WTC11 (cell line): Measurements from ENCODE around the gene SSH2. TPM values are rescaled to one million over a fixed set of nuclear protein-coding genes. Genes with fewer than 3 reads are reported as not detected.

ENCODE experiments used
- ATAC-seq: fragments of 200-7000 bp; cut with Tn5 transposase; 2 replicates; pipeline ENCODE4 v1.10.0; 2021; ENCODE audit warnings: mild to moderate bottlenecking, moderate library complexity
- CTCF ChIA-PET: fragments of 300-600 bp; sonication (Branson Sonifier 250); formaldehyde crosslinking; loops from one replicate; lab custom pipeline; 2021; ENCODE audit warnings: antibody characterized with exemption; lab: Charles Lee
- POLR2A ChIA-PET: fragments of 350-600 bp; sonication (Branson Sonifier 250); formaldehyde crosslinking; loops from one replicate; lab custom pipeline; 2021; ENCODE audit warnings: antibody characterized with exemption; lab: Charles Lee
- DNase-seq: peaks from one replicate; pipeline ENCODE4 v3.0.0; 2021; ENCODE audit warnings: low spot score
- H3K27ac Mint-ChIP-seq: 2 replicates; pipeline ENCODE4 v1.8.0; 2021; ENCODE audit warnings: mixed read lengths
- H3K27me3 Mint-ChIP-seq: 2 replicates; pipeline ENCODE4 v1.8.0; 2021; ENCODE audit warnings: low read depth, mild to moderate bottlenecking, moderate library complexity, mixed read lengths
- H3K36me3 Mint-ChIP-seq: 2 replicates; pipeline ENCODE4 v1.8.0; 2021; ENCODE audit warnings: mixed read lengths
- H3K4me1 Mint-ChIP-seq: 2 replicates; pipeline ENCODE4 v1.8.0; 2022; ENCODE audit warnings: mixed read lengths
- H3K4me3 Mint-ChIP-seq: 2 replicates; pipeline ENCODE4 v1.8.0; 2021; ENCODE audit warnings: mild to moderate bottlenecking, moderate library complexity, mixed read lengths
- H3K9me3 Mint-ChIP-seq: 2 replicates; pipeline ENCODE4 v1.8.0; 2021; ENCODE audit warnings: mixed read lengths
- CREM ChIP-seq: sonication (generic); formaldehyde crosslinking; IDR thresholded peaks from 2 replicates; pipeline ENCODE4 v1.8.1; 2022; ENCODE audit warnings: mild to moderate bottlenecking, missing genetic modification reagents, moderate library complexity
- ESRRA ChIP-seq: sonication (generic); formaldehyde crosslinking; IDR thresholded peaks from 2 replicates; pipeline ENCODE4 v1.8.1; 2022; ENCODE audit warnings: mild to moderate bottlenecking, missing genetic modification reagents, borderline replicate concordance
- ETV6 ChIP-seq: sonication (generic); formaldehyde crosslinking; IDR thresholded peaks from 2 replicates; pipeline ENCODE4 v1.8.1; 2022; ENCODE audit warnings: mild to moderate bottlenecking, missing genetic modification reagents
- FOXK1 ChIP-seq: sonication (generic); formaldehyde crosslinking; IDR thresholded peaks from 2 replicates; pipeline ENCODE4 v1.8.0; 2022; ENCODE audit warnings: mild to moderate bottlenecking, moderate library complexity, missing genetic modification reagents
- HMGA2 ChIP-seq: fragments of 250-450 bp; sonication (Bioruptor Pico); IDR thresholded peaks from 2 replicates; pipeline ENCODE4 v1.4.0; 2021; ENCODE audit warnings: mild to moderate bottlenecking, moderate library complexity
- MAX ChIP-seq: sonication (generic); formaldehyde crosslinking; IDR thresholded peaks from 2 replicates; pipeline ENCODE4 v1.8.0; 2022; ENCODE audit warnings: mild to moderate bottlenecking, missing genetic modification reagents
- NFE2L1 ChIP-seq: sonication (generic); formaldehyde crosslinking; IDR thresholded peaks from 2 replicates; pipeline ENCODE4 v1.8.1; 2023; ENCODE audit warnings: missing genetic modification reagents
- NFYB ChIP-seq: sonication (generic); formaldehyde crosslinking; conservative IDR thresholded peaks from 2 replicates; pipeline ENCODE4 v1.8.0; 2022; ENCODE audit warnings: low read depth, missing genetic modification reagents
- RORB ChIP-seq: fragments of 250-450 bp; sonication (Bioruptor Pico); IDR thresholded peaks from 2 replicates; pipeline ENCODE4 v1.9.0; 2021; ENCODE audit warnings: mild to moderate bottlenecking
- SMAD3 ChIP-seq: sonication (generic); formaldehyde crosslinking; IDR thresholded peaks from 2 replicates; pipeline ENCODE4 v1.8.0; 2022; ENCODE audit warnings: missing genetic modification reagents, mild to moderate bottlenecking, borderline replicate concordance
- SMAD4 ChIP-seq: sonication (generic); formaldehyde crosslinking; IDR thresholded peaks from 2 replicates; pipeline ENCODE4 v1.8.0; 2022; ENCODE audit warnings: mild to moderate bottlenecking, missing genetic modification reagents
- TEAD4 ChIP-seq: sonication (generic); formaldehyde crosslinking; IDR thresholded peaks from 2 replicates; pipeline ENCODE4 v1.8.0; 2022; ENCODE audit warnings: mild to moderate bottlenecking, missing genetic modification reagents
- ZBTB43 ChIP-seq: sonication (generic); formaldehyde crosslinking; IDR thresholded peaks from 2 replicates; pipeline ENCODE4 v1.8.1; 2023; ENCODE audit warnings: mild to moderate bottlenecking, missing genetic modification reagents
- total RNA-seq: library from RNA; stranded (reverse); gene quantifications from 3 replicates; pipeline ENCODE4 v1.2.3, GENCODE V29; 2021
- TF ChIP-seq, protein P1 (sequence below): sonication (generic); formaldehyde crosslinking; conservative IDR thresholded peaks from 2 replicates; pipeline ENCODE4 v1.8.1; 2023; ENCODE audit warnings: mild to moderate bottlenecking, low read depth, missing genetic modification reagents, moderate library complexity
- TF ChIP-seq, protein P2 (sequence below): fragments of 250-450 bp; sonication (Bioruptor Pico); conservative IDR thresholded peaks from 2 replicates; pipeline ENCODE4 v1.9.0; 2021; ENCODE audit warnings: mild to moderate bottlenecking
- TF ChIP-seq, protein P3 (sequence below): sonication (generic); formaldehyde crosslinking; IDR thresholded peaks from 2 replicates; pipeline ENCODE4 v1.8.1; 2022; ENCODE audit warnings: mild to moderate bottlenecking, moderate library complexity, missing genetic modification reagents
- TF ChIP-seq, protein P4 (sequence below): sonication (generic); formaldehyde crosslinking; IDR thresholded peaks from 2 replicates; pipeline ENCODE4 v1.8.0; 2023; ENCODE audit warnings: missing genetic modification reagents

SSH2 gene
- total RNA-seq, 1 experiment from 2014 or later, result 14.3 TPM

GRCh38 chr17:29891131-29891530 is 38.9 kb downstream of the SSH2 start:
- H3K27me3 Mint-ChIP-seq, result no peaks in the 10 kb centered on the region
- POLR2A ChIA-PET, result interaction anchor here (0.6 kb wide), 1 partner anchor 102 kb away, joined by 4 read pairs; no protein-coding TSS in a partner anchor

GRCh38 chr17:29885031-29885640 is 44.9 kb downstream of the SSH2 start:
- TF ChIP-seq, protein P1, sequence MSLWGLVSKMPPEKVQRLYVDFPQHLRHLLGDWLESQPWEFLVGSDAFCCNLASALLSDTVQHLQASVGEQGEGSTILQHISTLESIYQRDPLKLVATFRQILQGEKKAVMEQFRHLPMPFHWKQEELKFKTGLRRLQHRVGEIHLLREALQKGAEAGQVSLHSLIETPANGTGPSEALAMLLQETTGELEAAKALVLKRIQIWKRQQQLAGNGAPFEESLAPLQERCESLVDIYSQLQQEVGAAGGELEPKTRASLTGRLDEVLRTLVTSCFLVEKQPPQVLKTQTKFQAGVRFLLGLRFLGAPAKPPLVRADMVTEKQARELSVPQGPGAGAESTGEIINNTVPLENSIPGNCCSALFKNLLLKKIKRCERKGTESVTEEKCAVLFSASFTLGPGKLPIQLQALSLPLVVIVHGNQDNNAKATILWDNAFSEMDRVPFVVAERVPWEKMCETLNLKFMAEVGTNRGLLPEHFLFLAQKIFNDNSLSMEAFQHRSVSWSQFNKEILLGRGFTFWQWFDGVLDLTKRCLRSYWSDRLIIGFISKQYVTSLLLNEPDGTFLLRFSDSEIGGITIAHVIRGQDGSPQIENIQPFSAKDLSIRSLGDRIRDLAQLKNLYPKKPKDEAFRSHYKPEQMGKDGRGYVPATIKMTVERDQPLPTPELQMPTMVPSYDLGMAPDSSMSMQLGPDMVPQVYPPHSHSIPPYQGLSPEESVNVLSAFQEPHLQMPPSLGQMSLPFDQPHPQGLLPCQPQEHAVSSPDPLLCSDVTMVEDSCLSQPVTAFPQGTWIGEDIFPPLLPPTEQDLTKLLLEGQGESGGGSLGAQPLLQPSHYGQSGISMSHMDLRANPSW (CRISPR knock-in tag), result no peak
- ATAC-seq, result no peak
- Mint-ChIP-seq H3K9me3 (no peaks in the 10 kb centered on the region), H3K27me3 (no peaks in the 10 kb centered on the region), H3K4me1 (no peaks in the 10 kb centered on the region), H3K36me3 (no peaks in the 10 kb centered on the region), H3K27ac (no peak overlapping the region), H3K4me3 (no peak overlapping the region)
- CTCF ChIA-PET, result interaction anchor here (0.5 to 1.0 kb wide), 2 partner anchors 47 to 646 kb away, joined by 3 to 5 read pairs; no protein-coding TSS in a partner anchor
- POLR2A ChIA-PET, result interaction anchor here (0.5 kb wide), 1 partner anchor 80 kb away, joined by 3 read pairs; no protein-coding TSS in a partner anchor
- no peak for DNase-seq

More at GRCh38 chr17:29891131-29891530, 38.9 kb downstream of the SSH2 start:
- peaks cover 15% of the 10 kb centered on the region; the same call in 1 of the 2 replicates for H3K9me3 Mint-ChIP-seq
- CTCF ChIA-PET, result interaction anchor here (0.7 kb wide), 1 partner anchor 24 kb away, joined by 3 read pairs; no protein-coding TSS in a partner anchor
- no peaks in the 10 kb centered on the region for H3K36me3 Mint-ChIP-seq
- ATAC-seq, result no peak
- H3K4me1 Mint-ChIP-seq, result no peaks in the 10 kb centered on the region
- H3K4me3 Mint-ChIP-seq, result no peak overlapping the region
- no peak overlapping the region for H3K27ac Mint-ChIP-seq
- no peak for TF ChIP-seq ESRRA (CRISPR knock-in tag)
- TF ChIP-seq MAX (CRISPR knock-in tag), result no peak
- no peak for TF ChIP-seq ZBTB43 (CRISPR knock-in tag)
- no peak for TF ChIP-seq ETV6 (CRISPR knock-in tag)
- no peak for TF ChIP-seq SMAD3
- TF ChIP-seq, protein P2, sequence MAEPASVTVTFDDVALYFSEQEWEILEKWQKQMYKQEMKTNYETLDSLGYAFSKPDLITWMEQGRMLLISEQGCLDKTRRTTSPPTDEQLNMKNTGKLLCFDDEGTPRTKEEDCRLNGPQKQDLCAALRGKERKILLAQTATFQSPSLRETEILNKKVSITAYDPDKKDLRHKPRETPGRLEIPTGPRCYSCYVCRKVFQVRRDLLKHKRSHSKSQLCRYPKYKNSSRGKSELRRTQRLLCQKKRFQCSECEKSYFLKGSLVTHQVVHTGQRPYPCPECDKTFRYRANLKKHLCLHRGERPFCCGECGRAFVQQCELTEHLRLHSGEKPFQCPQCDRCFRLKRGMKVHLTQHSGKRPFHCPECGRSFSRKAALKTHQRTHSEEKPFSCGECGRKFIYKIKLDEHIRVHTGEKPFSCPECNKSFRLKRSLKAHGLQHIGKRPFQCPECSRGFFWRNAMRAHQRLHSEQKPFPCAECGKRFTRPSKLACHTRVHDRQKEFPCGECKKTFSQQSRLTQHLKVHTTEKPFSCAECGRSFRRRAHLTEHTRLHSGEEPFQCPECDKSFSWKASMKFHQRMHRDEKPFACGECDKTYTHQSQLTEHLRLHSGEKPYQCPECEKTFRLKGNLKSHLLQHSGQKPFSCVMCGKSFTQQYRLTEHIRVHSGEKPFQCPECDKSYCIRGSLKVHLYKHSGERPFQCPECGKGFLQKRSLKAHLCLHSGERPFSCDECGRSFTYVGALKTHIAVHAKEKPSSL, result no peak
- TF ChIP-seq, all 79 proteins: peak for 0
- no peak for DNase-seq

GRCh38 chr17:29883497-29883896 is 46.5 kb downstream of the SSH2 start:
- ATAC-seq (no peak), DNase-seq (no peak)
- H3K27ac Mint-ChIP-seq, result no peak overlapping the region
- ChIA-PET POLR2A (no interaction called here), CTCF (no interaction called here)
- H3K9me3 Mint-ChIP-seq, result no peaks in the 10 kb centered on the region
- peaks cover 4% of the 10 kb centered on the region; the same call in 1 of the 2 replicates for H3K4me1 Mint-ChIP-seq
- H3K36me3 Mint-ChIP-seq, result no peaks in the 10 kb centered on the region
- H3K27me3 Mint-ChIP-seq, result no peaks in the 10 kb centered on the region
- H3K4me3 Mint-ChIP-seq, result no peak overlapping the region
- no peak for TF ChIP-seq RORB (CRISPR knock-in tag)
- no peak for TF ChIP-seq CREM (CRISPR knock-in tag)
- TF ChIP-seq, protein P1 (CRISPR knock-in tag), result no peak
- no peak for TF ChIP-seq NFE2L1 (CRISPR knock-in tag)
- no peak for TF ChIP-seq FOXK1 (CRISPR knock-in tag)
- no peak for TF ChIP-seq HMGA2 (CRISPR knock-in tag)
- TF ChIP-seq, protein P3, sequence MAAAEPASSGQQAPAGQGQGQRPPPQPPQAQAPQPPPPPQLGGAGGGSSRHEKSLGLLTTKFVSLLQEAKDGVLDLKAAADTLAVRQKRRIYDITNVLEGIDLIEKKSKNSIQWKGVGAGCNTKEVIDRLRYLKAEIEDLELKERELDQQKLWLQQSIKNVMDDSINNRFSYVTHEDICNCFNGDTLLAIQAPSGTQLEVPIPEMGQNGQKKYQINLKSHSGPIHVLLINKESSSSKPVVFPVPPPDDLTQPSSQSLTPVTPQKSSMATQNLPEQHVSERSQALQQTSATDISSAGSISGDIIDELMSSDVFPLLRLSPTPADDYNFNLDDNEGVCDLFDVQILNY (CRISPR knock-in tag), result no peak
- TF ChIP-seq, protein P4, sequence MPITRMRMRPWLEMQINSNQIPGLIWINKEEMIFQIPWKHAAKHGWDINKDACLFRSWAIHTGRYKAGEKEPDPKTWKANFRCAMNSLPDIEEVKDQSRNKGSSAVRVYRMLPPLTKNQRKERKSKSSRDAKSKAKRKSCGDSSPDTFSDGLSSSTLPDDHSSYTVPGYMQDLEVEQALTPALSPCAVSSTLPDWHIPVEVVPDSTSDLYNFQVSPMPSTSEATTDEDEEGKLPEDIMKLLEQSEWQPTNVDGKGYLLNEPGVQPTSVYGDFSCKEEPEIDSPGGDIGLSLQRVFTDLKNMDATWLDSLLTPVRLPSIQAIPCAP (CRISPR knock-in tag), result no peak
- TF ChIP-seq SMAD4 (CRISPR knock-in tag), result no peak
- no peak for TF ChIP-seq TEAD4 (CRISPR knock-in tag)
- no peak for TF ChIP-seq NFYB (CRISPR knock-in tag)
